22Rv1 (cell line): ENCODE data around the gene ALMS1.

Experiments used
- CTCF ChIP-seq: fragments of 450-650 bp; IDR thresholded peaks from 2 replicates; pipeline ENCODE4 v1.5.1; 2017; ENCODE audit warnings: mild to moderate bottlenecking
- ZFX ChIP-seq: fragments of 450-650 bp; IDR thresholded peaks from 2 replicates; pipeline ENCODE4 v1.6.1; 2017; ENCODE audit warnings: antibody characterized with exemption, borderline replicate concordance

GRCh38 chr2:73343992-73344391, 41.6 kb upstream of the ALMS1 start:
- TF ChIP-seq CTCF (no peak), ZFX (no peak)
